OCI-M2 (cell line): ENCODE results near the gene KRT79.

ENCODE experiments used
- DNase-seq: peaks from one replicate; lab custom pipeline; 2025; ENCODE audit not compliant: unreplicated experiment; lab: John Stamatoyannopoulos, UW

Gene KRT79

DNA sequence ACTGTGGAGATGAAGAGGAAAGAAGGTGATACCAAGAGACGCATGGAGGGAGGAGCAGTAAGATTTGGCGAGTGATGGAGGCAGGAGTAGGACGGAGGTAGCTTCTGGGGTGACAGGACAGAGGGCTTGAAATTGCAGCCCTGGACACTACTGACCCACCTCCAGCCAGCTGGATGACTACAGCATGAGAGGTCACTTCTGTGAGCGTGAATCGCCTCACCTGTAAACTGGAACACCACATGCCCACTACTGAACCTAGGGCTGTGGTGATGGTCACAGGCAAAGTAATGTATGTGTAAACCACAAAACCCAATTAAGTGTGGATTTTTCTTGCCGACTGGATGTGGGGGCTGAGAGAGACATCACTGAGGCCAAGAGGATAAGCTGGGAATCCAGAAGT lies 13.6 kb downstream of the KRT79 start:
- DNase-seq = no peak

DNA sequence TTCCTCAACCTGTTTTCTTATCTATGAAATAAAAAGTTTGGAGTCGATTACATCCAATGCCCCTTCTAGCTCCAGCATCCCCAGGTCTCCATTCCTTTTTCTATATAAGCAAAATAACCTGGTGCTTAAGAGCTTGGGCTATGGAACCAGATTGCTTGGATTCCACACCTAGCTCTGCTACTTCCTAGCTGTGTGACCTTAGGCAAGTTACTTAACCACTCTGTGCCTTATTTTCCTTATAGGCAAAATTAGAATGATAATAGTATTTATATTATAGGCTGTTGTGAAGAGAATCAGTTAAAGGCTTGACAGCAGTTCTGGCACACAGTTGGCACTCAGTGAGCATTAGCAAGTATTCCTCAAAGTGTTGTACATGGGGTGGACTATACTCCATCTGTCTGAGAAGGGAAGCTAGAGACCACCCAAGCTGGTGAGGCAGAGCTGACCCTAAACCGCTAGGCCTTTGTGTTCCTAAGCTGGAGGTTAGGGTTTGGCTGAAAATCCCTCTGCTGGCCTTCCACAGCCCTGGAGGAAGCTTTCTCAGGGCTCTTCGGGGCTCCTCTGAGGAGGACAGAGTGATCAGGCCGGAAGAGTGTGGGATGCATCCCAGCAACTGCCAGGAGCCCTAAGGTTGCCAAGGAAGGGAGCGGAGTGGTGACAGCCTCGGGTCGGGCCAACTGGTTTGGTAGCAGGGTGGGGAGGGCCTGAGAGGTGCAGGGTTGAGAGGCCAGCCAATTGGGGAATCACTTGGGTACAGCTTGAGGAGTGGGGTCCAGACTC lies 14.2 kb downstream of the KRT79 start:
- DNase-seq = no peak

DNA sequence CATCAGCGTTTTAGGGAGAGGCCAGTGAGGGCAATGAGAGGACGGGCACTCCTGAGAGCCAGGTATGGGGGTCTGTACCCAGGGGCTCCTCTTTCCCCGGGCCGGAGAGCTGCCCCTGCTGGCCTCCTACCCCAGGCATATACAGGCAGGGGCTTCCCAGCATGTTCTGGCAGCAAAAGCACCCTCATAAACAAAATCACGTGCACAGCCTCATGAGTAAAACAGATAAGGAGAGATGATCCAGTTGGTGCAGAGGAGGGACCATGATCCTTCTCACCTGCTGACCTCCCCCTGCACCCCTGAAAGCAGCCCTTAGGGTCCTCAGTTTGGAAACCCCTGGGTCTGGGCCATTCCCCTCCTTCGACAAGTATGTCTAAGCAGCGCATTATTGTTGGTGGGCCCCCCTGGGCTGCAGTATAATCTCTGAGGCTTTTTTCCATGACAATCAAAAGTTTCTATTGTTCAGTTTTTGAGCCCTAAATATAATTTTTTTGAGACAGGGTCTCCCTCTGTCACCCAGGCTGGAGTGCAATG lies 15.2 kb downstream of the KRT79 start:
- DNase-seq = no peak

DNA sequence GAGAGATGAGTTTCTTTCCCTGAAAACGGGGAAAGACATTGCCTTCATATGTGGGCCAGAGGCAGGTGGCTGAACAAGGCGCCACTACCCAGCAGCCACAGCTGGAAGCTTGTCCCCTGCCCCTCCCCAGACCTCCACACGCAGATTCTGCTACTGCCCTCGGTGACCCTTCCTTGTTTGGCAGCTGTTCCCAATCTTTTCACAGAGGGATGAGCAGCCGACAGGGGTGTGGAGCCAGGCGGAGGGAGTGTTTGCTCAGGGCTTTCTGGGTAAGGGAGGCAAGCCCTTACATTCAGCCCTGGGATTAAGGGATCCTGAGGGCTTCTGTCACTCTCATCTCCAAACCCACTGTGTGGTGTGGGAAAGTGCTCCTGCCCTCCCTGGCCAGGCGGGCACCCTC lies 15.7 kb downstream of the KRT79 start:
- no peak for DNase-seq

DNA sequence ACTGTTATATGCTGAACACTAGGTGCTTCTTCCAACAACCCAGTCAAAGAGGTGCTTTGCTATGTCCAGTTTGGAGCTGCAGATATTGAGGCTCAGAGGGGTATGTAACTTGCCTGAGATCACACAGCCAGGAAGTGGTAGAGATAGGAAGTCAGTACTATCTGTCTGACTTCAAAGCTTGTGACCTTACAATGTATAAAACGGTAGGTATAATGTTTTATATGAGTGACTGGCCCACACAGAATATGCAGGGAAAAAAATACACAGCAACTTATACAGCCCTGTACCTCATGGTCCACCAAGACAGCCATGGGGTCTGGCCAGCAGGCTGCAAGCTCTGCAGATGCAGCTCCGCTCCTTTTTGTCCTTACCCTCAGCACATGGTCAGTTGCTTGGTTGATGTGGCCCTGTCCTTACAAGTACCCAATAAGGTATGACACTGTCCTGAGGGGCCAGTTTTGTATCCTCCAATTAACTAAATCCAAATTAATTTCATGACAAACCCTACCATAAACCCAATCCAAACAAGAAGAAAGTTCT lies 16.3 kb downstream of the KRT79 start:
- DNase-seq = no peak

DNA sequence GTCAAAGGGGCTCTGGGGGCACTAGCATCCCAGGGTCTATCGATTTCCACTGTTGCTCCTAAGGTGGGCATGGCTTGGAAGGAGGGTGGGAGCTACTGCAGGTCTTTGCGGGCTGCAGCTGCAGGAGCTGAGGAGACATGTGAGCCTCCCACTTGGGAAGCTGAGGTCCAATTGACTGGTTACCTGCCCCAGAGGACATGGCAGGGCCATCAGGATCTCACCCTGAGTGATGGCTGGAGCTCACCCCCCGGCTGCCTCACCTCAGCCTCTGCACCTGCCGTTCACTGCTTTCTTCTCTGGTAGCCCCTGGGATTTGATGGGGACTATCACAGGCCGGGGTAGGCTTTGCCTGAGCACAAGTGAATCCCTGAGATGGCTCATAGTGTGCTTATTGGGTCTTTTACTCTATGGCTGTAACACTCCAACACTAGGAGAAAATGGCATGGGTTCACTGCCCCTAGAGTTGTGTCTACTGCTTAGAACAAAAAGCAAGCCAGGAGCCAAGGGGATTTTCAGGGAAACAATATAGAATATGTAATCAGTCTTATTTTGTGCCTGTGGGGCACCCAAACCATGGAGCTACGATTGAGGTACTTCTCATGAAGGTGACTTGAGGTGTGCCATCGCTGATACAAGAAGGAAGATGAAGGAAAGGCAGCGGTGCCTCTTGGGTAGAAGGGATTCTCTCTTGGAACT lies 17.0 kb downstream of the KRT79 start:
- DNase-seq = no peak

DNA sequence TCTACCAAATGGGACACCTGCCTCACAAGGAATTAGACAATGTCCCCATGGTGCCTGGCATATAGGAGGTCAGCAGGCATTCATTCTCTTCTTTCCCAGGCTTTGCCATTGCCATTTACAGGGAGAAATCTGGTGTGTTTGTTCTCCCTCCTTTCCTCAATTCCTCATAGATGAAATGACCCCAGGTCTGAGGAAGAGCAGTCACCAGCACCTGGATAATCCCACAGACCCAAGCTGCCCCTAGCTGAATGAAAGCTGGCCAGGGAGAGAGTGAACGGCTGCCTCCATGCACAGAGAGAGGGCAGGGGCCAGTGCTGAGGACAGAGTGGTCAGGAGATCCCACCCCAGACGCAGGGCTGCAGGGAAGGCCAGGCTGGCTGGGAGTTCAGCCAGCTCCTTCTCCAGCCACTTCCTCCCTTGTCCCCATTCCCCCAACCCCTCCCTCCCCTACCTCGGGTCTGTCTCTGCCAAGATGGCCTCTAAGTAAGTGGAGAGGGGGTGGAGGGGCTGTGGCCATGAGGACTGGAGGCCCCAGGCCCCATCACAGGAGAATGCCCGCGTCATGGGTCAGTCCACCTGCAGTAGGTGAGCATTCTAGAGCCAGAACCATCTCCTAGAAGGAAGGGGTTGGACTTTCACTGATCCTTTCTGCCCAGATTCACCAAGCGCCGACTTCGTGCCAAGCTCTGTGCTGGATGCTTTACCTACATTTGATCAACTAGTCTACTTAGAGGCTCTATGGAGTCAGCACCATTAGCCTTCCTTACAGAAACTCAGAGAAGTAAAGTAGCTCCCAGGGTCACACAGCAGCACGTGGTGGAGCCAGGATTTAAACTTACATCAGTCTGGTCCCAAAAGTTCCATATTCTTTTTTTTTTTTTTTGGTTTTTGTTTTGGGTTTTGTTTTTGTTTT lies 18.2 kb downstream of the KRT79 start:
- no peak for DNase-seq

DNA sequence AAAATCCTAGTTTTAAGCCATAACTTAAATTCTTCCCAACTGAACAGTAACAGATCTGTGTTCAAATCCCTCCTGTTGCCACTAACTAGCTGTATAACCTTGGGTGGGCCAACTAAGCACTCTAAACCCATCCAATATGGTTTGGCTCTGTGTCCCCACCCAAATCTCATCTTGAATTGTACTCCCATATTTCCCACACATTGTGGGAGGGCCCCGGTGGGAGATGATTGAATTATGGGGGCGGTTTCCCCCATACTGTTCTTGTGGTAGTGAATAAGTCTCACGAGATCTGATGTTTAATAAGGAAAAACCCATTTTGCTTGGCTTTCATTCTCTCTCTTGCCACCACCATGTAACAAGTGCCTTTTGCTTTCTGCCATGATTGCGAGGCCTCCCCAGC lies 18.9 kb downstream of the KRT79 start:
- no peak for DNase-seq

DNA sequence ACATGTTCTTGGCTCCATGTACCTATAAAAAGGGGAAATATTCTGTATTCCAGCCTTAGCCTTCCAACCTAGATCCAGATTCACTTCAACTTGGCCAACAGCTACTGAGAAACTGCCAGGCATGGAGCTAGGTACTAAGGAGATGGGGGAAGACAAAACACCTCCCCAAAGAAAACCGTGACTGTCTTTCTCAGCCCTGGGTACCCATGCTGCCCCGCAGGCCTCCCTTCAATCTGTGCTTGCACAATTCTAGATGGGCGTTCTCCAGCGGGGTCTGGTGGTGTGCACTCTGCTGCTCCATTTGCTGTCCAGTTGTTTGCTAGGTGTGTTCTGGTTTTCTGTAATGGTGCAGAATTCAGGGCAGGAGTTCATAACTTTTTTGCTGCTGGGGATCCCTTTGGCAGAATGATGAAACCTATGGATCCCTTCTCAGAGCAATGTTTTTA lies 19.4 kb downstream of the KRT79 start:
- no peak for DNase-seq

DNA sequence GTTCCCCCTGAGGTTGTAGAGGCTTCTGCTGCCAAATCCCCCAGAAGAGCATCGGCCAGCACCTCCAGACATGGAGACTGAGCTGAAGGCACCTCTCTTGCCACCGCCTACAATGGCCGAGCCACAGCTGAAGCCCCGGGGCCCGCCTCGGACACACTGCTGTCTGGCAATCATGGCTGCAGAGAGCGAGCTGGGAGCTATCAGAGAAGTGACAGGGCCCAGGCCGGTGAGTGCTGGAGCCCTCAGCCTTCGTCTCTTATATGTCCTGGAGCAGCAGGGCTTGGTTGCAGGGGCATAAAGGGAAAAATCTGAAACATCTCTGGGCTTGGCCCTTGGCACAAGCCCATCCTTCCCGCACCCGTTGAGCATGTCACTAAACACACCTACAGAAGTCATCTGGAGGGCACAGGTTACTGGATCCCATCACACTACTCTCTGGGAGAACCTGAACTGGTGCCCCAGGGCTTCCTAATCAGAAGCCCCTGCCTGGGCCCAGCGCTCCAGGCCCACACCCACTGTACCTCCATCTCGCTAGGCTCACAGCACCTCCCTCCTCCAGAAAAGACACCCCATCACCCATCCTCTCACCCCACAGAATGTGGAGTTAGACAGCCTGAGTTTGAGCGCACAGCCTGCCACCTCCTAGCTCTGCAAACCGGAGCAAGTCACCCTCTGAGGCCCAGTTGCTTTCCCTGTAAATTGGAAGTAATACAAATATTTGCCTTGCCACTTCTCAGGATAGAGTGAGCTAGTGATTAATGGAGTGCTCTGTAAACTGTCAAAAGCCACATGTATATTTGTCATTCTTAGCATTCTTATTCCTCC lies 20.0 kb downstream of the KRT79 start, which contains the start of gene KRT4:
KRT4 (minus strand) TSS at position 232 of the 825 bp plus-strand sequence; CDS start at position 174, 58 bp downstream.
- DNase-seq = no peak

DNA sequence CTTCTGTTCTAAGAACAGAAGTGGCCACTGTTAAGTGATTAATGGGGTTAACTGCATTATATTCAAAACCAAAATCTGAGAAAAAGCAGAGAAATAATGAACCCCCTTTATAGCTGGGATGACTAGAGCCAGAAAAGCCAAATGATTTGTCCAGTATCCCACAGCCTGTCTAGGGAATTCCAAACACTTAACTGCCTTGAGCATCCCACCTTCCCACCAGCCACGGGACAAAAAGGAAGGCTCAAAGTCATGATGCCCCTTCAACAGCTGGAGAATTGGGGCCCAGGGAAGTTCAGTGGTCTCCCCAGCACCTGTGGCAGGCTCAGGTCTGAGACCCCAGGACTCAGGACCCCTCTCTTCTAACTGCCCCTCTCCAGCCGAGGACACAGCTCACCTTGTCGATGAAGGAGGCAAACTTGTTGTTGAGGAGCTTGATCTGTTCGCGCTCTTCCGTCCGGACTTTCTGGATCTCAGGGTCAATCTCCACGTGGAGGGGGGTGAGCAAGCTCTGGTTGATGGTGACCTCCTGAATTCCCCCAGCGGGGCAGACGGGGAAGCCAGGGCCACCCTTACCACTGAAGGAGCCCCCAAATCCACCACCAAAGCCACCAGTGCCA lies 20.8 kb downstream of the KRT79 start:
- DNase-seq = no peak

DNA sequence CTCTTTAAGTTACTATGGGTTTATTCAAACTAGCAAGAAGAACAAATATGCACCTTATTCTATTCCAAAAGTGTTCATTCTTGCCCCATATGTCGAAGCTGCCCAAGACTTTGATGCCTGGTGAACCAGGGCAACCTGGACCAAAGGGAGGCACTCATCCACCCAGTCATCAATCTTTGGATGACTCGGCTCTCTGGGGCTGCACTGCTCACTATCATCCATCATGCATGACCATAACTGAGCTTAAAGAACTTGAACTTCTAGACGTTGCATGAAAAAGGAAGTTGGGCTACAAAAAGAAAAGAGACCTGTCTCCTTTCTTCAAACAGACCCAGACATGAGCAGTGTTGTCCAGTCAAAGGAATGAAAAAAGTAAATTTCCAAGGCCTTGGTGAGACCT lies 21.4 kb downstream of the KRT79 start:
- DNase-seq = no peak

DNA sequence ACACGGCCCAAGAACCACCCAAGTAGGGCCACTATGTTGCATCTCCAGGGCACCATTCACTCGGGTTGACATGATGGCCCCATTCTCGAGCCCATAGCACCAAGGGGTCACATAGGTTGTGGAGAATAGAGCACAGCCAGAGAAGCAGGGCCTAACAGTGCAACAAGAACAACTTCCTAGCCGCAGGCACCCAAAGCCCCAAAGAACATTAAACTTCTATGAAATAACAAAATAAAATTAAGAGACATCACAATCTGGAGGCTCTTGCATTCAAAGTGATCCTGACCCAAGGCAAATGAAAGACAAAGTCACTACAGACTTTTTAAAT lies 22.1 kb downstream of the KRT79 start:
- no peak for DNase-seq

DNA sequence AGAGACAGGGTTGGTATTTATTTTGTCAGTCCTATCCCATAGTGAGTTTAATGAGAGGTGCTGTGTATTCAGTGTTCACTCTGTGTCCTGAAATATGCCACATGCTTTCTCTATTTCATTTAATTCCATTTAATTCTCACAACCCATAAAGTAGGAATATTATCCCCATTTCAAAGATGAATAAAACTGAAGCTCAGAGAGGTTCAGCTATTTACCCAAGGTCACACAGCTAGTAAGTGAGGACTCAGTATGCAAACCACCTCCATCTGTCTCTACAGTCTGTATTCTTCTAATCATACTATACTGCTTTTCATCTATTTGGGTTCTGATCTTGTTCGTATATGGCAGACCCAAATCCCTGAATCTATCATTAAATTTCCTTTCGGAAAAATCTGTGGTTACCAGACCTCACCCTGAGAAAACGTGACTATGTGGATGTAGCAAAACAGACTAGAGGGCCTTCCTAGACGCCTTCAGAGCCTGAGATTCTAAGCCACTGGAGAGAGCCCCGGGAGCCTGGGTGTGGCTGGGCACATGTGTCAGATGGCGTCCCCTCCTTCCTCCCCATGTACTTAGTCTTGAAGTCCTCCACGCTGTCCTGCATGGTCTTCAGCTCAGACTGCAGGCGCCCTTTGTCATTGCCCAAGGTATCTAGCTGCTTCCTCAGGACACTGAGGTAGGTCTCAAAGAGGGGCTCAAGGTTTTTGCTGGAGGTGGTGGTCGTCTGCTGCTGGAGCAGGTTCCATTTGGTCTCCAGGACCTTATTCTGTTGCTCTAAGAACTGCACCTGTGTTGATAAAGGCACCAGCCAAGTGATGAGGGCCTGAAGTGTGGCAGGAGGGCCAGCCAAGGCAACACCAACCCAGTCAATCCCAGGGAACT lies 22.7 kb downstream of the KRT79 start:
- DNase-seq = no peak

DNA sequence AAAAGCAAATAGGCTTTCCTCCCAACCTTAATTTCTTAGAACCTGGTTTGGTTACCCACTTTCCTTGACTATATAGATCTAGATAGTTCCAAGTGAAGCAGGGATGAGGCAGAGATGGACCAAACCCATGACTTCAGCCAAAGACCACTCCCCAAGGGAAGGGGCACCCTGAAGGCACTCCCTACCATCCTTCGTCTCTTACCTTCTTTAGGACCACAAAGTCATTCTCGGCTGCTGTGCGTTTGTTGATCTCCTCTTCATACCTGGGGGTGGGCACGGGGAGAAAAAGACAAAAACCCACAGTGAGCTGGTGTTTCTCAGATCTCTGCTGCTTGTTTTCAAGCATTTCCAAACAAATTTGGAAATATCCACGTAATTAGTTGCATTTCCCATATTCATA lies 23.6 kb downstream of the KRT79 start:
- DNase-seq = no peak

DNA sequence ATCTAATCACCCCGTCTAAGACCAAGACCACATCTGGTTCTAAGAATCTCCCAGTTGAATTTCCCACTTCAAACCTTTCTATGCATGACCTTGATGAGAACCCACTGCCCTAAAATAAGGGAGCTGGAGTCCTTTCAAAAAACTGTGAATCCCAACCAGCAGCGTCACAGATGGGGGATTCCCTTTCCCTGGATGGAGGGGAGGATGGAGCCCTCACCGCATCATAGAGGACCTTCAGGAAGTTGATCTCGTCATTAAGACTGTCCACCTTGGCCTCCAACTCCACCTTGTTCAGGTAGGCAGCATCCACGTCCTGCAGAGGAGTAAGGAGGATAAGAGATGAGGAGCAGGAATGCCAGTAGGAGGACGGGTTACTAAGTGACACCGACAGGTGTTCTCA lies 24.9 kb downstream of the KRT79 start:
- no peak for DNase-seq

DNA sequence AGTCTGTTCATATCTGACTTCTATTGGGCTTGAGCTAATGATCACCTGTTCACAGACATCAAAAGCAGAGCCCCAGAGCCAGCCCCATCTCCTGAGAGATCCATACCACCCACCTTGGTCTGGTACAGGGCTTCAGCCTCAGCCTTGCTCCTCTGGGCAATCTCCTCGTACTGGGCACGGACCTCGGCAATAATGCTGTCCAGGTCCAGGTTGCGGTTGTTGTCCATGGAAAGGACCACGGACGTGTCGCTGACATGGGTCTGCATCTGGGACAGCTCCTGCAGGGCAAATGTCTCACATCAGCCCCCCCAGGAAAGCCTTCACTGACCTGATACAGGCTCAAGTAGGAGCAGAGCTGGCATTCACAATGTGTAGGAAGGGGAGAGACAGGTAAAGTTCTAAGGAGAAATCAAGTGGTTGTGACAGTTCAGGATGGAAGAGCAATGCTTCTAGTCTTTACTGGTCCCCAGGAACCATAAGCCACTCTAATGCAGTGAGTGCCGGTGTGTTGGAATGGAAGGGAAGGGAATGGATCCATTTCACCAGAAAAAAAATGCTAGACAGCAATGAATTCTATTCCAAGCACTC lies 25.4 kb downstream of the KRT79 start:
- no peak for DNase-seq
